HepG2 (cell line): ENCODE measurements around the gene LIPC. TPM values are rescaled to one million over a fixed set of nuclear protein-coding genes. Genes with fewer than 3 reads are reported as not detected.

Experiments used
- ESRRA ChIP-seq: sonication (generic); formaldehyde crosslinking; IDR thresholded peaks from 2 replicates; pipeline ENCODE4 v1.5.1; 2020; ENCODE audit warnings: mild to moderate bottlenecking, low read depth, missing genetic modification reagents
- FOSL2 ChIP-seq: sonication (generic); formaldehyde crosslinking; IDR thresholded peaks from 2 replicates; pipeline ENCODE4 v1.4.0; 2020; ENCODE audit warnings: missing genetic modification reagents
- GFI1 ChIP-seq: sonication (generic); formaldehyde crosslinking; IDR thresholded peaks from 2 replicates; pipeline ENCODE4 v1.5.0; 2020; ENCODE audit warnings: missing genetic modification reagents, mild to moderate bottlenecking, borderline replicate concordance
- PCBP1 ChIP-seq: fragments of 200-400 bp; formaldehyde crosslinking; IDR thresholded peaks from 2 replicates; pipeline ENCODE4 v1.6.1; 2017; ENCODE audit warnings: mild to moderate bottlenecking, low read depth, low read length, borderline replicate concordance
- RCOR2 ChIP-seq: IDR thresholded peaks from 2 replicates; pipeline ENCODE4 v1.6.1; 2016; ENCODE audit warnings: missing biosample characterization, missing genetic modification reagents
- ZBED4 ChIP-seq: sonication (generic); formaldehyde crosslinking; IDR thresholded peaks from 2 replicates; pipeline ENCODE4 v1.4.0; 2020; ENCODE audit warnings: missing genetic modification reagents, borderline replicate concordance
- ZBTB39 ChIP-seq: sonication (generic); formaldehyde crosslinking; IDR thresholded peaks from 2 replicates; pipeline ENCODE4 v1.5.0; 2020; ENCODE audit warnings: missing genetic modification reagents
- ZNF20 ChIP-seq: sonication (generic); formaldehyde crosslinking; IDR thresholded peaks from 2 replicates; pipeline ENCODE4 v1.4.0; 2020; ENCODE audit warnings: mild to moderate bottlenecking, moderate library complexity, missing genetic modification reagents
- ZNF30 ChIP-seq: sonication (generic); formaldehyde crosslinking; IDR thresholded peaks from 2 replicates; pipeline ENCODE4 v1.5.0; 2020; ENCODE audit warnings: mild to moderate bottlenecking, missing genetic modification reagents
- ZNF646 ChIP-seq: sonication (generic); formaldehyde crosslinking; IDR thresholded peaks from 2 replicates; pipeline ENCODE4 v1.9.0; 2021; ENCODE audit warnings: mild to moderate bottlenecking, missing genetic modification reagents
- ZNF83 ChIP-seq: sonication (generic); formaldehyde crosslinking; IDR thresholded peaks from 2 replicates; pipeline ENCODE4 v1.4.0; 2020; ENCODE audit warnings: missing genetic modification reagents, mild to moderate bottlenecking, borderline replicate concordance
- ZSCAN21 ChIP-seq: sonication (generic); formaldehyde crosslinking; IDR thresholded peaks from 2 replicates; pipeline ENCODE4 v1.8.0; 2022; ENCODE audit warnings: mild to moderate bottlenecking, missing genetic modification reagents, moderate library complexity, borderline replicate concordance
- ZSCAN31 ChIP-seq: sonication (generic); formaldehyde crosslinking; IDR thresholded peaks from 2 replicates; pipeline ENCODE4 v1.5.0; 2020; ENCODE audit warnings: low read depth, mild to moderate bottlenecking, missing genetic modification reagents
- polyA plus RNA-seq, 8 experiments: library from polyadenylated mRNA; depleted of rRNA in 3 of 8; stranded (reverse) in 7 of 8; unstranded in 1 of 8; fragments of >200 nt; fragmentation: Illumina TruSeq in 4 of 8; extraction: Trizol in 4 of 8; gene quantifications; 2 replicates each; pipeline versions ENCODE4 v1.2.1 to v1.2.3, GENCODE V29; 2011 to 2016; ENCODE audit warnings: low read depth in 4 of 8, missing spikeins in 1 of 8, mixed read lengths in 1 of 8; ENCODE audit not compliant: insufficient read depth in 1 of 8
- total RNA-seq, 5 experiments: library from RNA; depleted of rRNA; stranded (reverse); fragments of >200 nt; fragmentation: Illumina TruSeq; extraction: Trizol; gene quantifications; 2 replicates each; pipeline ENCODE4 v1.2.3, GENCODE V29; 2016; ENCODE audit warnings: low read depth in 1 of 5
- TF ChIP-seq, protein P1 (sequence below): sonication (generic); formaldehyde crosslinking; IDR thresholded peaks from 2 replicates; pipeline ENCODE4 v1.5.0; 2020; ENCODE audit warnings: missing genetic modification reagents, mild to moderate bottlenecking, borderline replicate concordance

Gene LIPC
- total and polyA plus RNA-seq, 2 of the 13 experiments (the other 11 are each of a cell fraction or from before 2014, with no cell fraction given) = 26.0 to 38.0 TPM

GRCh38 chr15:58528188-58528870 lies 96.5 kb downstream of the LIPC start (continued):
- TF ChIP-seq PCBP1 = no peak
- TF ChIP-seq ZBED4 (CRISPR knock-in tag) = no peak
- TF ChIP-seq ZNF646 (CRISPR knock-in tag) = 0 out of 2 replicates have a peak, but pooled peaks have one; percentile 40
- peak; percentile 26; the same call in 1 of the 2 replicates for TF ChIP-seq ZBTB39 (CRISPR knock-in tag)
- TF ChIP-seq ZNF30 (CRISPR knock-in tag) = no peak
- TF ChIP-seq RCOR2 (CRISPR knock-in tag) = peak; percentile 92
- no peak for TF ChIP-seq ZNF20 (CRISPR knock-in tag)
- TF ChIP-seq FOSL2 (CRISPR knock-in tag) = peak; percentile 54
- 0 out of 2 replicates have a peak, but pooled peaks have one; percentile 29 for TF ChIP-seq ESRRA (CRISPR knock-in tag)
- TF ChIP-seq, protein P1, sequence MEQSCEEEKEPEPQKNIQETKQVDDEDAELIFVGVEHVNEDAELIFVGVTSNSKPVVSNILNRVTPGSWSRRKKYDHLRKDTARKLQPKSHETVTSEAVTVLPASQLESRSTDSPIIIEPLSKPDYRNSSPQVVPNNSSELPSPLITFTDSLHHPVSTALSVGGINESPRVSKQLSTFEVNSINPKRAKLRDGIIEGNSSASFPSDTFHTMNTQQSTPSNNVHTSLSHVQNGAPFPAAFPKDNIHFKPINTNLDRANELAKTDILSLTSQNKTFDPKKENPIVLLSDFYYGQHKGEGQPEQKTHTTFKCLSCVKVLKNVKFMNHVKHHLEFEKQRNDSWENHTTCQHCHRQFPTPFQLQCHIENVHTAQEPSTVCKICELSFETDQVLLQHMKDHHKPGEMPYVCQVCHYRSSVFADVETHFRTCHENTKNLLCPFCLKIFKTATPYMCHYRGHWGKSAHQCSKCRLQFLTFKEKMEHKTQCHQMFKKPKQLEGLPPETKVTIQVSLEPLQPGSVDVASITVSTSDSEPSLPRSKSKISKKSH (CRISPR knock-in tag) = peak; percentile 75; the same call in 1 of the 2 replicates
- peak; percentile 36; the same call in 1 of the 2 replicates for TF ChIP-seq ZSCAN21 (CRISPR knock-in tag)
- no peak for TF ChIP-seq ZNF83 (CRISPR knock-in tag)
- TF ChIP-seq ZSCAN31 (CRISPR knock-in tag) = no peak
- peak; percentile 96 for TF ChIP-seq GFI1 (CRISPR knock-in tag)
